PFSK-1 (cell line): ENCODE results near the gene CNGA1.

ENCODE experiments used
- FOXP2 ChIP-seq: optimal IDR thresholded peaks from 2 replicates; pipeline ENCODE3; 2011; ENCODE audit warnings: borderline replicate concordance, control low read depth, inconsistent platforms; ENCODE audit not compliant: insufficient read depth; ENCODE audit errors: extremely low read length, extremely low read depth
- POLR2AphosphoS5 ChIP-seq: IDR thresholded peaks from 2 replicates; pipeline ENCODE4 v1.6.1; 2012; ENCODE audit warnings: low read depth, mild to moderate bottlenecking, control low read depth, low read length, moderate library complexity
- SIN3A ChIP-seq: IDR thresholded peaks from 2 replicates; pipeline ENCODE4 v1.6.1; 2012; ENCODE audit warnings: mild to moderate bottlenecking, low read length, moderate library complexity, borderline replicate concordance; ENCODE audit not compliant: insufficient read depth
- TAF1 ChIP-seq: IDR thresholded peaks from 2 replicates; pipeline ENCODE4 v1.6.1; 2012; ENCODE audit warnings: low read length, control low read depth, borderline replicate concordance; ENCODE audit not compliant: insufficient read depth
- TF ChIP-seq, protein P1 (sequence below), 2 experiments: IDR thresholded peaks; 2 replicates each; pipeline versions ENCODE4 v1.6.1 to v1.8.0; 2011 to 2012; ENCODE audit warnings: low read depth in 2 of 2, low read length in 2 of 2, control low read depth in 1 of 2, inconsistent platforms in 1 of 2, mild to moderate bottlenecking in 1 of 2, moderate library complexity in 1 of 2; ENCODE audit not compliant: insufficient read depth in 1 of 2

The CNGA1 gene

GRCh38 chr4:48015678-48016077 lies 803 bp downstream of the CNGA1 start:
- TF ChIP-seq TAF1 (no peak), POLR2AphosphoS5 (no peak), FOXP2 (no peak), SIN3A (no peak)
- TF ChIP-seq, protein P1, sequence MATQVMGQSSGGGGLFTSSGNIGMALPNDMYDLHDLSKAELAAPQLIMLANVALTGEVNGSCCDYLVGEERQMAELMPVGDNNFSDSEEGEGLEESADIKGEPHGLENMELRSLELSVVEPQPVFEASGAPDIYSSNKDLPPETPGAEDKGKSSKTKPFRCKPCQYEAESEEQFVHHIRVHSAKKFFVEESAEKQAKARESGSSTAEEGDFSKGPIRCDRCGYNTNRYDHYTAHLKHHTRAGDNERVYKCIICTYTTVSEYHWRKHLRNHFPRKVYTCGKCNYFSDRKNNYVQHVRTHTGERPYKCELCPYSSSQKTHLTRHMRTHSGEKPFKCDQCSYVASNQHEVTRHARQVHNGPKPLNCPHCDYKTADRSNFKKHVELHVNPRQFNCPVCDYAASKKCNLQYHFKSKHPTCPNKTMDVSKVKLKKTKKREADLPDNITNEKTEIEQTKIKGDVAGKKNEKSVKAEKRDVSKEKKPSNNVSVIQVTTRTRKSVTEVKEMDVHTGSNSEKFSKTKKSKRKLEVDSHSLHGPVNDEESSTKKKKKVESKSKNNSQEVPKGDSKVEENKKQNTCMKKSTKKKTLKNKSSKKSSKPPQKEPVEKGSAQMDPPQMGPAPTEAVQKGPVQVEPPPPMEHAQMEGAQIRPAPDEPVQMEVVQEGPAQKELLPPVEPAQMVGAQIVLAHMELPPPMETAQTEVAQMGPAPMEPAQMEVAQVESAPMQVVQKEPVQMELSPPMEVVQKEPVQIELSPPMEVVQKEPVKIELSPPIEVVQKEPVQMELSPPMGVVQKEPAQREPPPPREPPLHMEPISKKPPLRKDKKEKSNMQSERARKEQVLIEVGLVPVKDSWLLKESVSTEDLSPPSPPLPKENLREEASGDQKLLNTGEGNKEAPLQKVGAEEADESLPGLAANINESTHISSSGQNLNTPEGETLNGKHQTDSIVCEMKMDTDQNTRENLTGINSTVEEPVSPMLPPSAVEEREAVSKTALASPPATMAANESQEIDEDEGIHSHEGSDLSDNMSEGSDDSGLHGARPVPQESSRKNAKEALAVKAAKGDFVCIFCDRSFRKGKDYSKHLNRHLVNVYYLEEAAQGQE (IDR thresholded peaks at IDR 0.05; ENCODE audit: insufficient read depth in 1 of 2, low read depth in 2 of 2, low read length in 2 of 2), result no peak

DNA sequence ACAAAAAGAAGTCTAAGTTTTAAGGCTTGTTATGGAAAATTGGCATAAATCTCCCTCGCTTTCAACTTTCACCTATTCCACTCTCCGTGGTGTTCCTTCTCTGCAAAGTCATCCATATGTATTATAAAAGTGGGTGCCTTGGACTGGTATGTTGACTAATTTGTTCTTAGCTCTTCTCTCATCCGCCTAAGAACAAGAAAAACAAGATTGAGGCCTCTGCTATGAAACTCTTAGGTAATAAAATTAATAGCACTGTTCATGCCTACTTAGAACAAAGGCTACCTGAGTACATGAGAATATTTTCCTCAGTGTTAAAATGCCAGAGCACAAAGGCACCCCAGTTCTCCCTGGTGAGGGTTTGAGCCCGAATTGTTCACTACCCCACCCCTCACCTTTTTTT lies 1.3 kb downstream of the CNGA1 start:
- TF ChIP-seq SIN3A, result no peak

DNA sequence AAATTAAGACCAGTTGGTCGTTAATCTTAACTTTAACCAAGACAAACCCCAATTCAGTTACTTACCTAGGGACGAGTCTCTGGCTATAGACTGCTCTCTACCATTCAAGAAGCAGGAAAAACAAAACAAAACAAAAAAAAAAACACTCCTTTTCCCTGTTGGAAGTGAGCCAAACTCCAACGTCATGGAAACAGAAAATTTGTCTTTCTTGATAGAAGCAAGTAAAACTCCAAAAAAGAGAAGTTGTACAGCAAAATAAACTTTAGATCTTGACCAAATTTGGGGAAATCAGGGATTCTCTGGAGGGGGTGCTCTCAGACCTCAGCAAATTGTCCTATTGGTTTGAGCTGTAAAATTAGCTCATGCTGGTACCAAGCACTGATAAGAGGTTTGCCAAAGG lies 3.7 kb downstream of the CNGA1 start:
- TF ChIP-seq, protein P1 (IDR thresholded peaks at IDR 0.05; ENCODE audit: insufficient read depth in 1 of 2, low read depth in 2 of 2, low read length in 2 of 2), result no peak
- TF ChIP-seq TAF1 (no peak), FOXP2 (no peak), SIN3A (no peak), POLR2AphosphoS5 (no peak)

DNA sequence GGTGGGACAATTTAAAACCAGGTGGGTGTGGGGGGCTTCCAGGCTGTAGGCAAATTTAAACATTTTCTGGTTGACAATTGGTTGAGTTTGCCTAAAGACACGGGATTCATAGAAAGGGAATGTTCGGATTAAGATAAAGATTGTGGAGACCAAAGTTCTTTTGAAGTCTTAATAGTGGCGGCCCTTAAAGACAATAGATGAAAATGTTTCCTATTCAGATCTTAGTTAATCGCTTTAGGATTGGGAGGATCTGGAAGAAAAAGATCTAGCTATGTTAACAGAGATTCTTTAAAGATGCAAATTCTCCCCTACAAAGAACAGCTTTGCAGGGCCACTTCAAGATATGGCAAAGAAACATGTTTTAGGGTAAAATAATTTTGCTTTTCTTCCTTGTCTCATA lies 4.8 kb downstream of the CNGA1 start:
- TF ChIP-seq TAF1, result no peak
- TF ChIP-seq, protein P1 (IDR thresholded peaks at IDR 0.05; ENCODE audit: insufficient read depth in 1 of 2, low read depth in 2 of 2, low read length in 2 of 2), result no peak
- no peak for TF ChIP-seq SIN3A
- TF ChIP-seq POLR2AphosphoS5, result no peak
- TF ChIP-seq FOXP2, result no peak

GRCh38 chr4:48008021-48008596 lies 8.4 kb downstream of the CNGA1 start:
- no peak for TF ChIP-seq FOXP2
- TF ChIP-seq, protein P1 (IDR thresholded peaks at IDR 0.05; ENCODE audit: insufficient read depth in 1 of 2, low read depth in 2 of 2, low read length in 2 of 2), result no peak
- TF ChIP-seq POLR2AphosphoS5, result no peak
- TF ChIP-seq TAF1, result no peak
- TF ChIP-seq SIN3A, result no peak
